SH-SY5Y (cell line): Measurements from ENCODE around the gene AACS.

Experiments used
- GATA2 ChIP-seq: IDR thresholded peaks from 2 replicates; pipeline ENCODE4 v1.6.1; 2011; ENCODE audit warnings: mild to moderate bottlenecking, low read depth, low read length
- GATA3 ChIP-seq: IDR thresholded peaks from 2 replicates; pipeline ENCODE4 v1.6.1; 2011; ENCODE audit warnings: low read depth, mild to moderate bottlenecking, low read length, moderate library complexity

- TF ChIP-seq GATA2 (no peak), GATA3 (no peak)
Observed at GRCh38 chr12:125171267-125171666, 106.0 kb downstream of the AACS start.
